ENCODE measurements around the gene PRMT1. TPM values are rescaled to one million over a fixed set of nuclear protein-coding genes. Genes with fewer than 3 reads are reported as not detected.

The PRMT1 gene
- total and polyA plus RNA-seq, 9 of the 15 experiments (the other 6 are each of a cell fraction or from before 2014, with no cell fraction given): 13.3 to 464 (median 326) TPM

GRCh38 chr19:49641688-49642491 lies 35.2 kb upstream of the PRMT1 start, which contains the start of gene SCAF1 (continued):
- peak; percentile 73 for TF ChIP-seq MEIS2 (IDR thresholded peaks at IDR 0.05; ENCODE audit: partially characterized antibody)
- TF ChIP-seq ZNF583 (CRISPR knock-in tag; IDR thresholded peaks at IDR 0.05): peak; percentile 82; the same call in 1 of the 2 replicates
- no peak for TF ChIP-seq NEUROD1 (IDR thresholded peaks at IDR 0.05; ENCODE audit: borderline replicate concordance, low read depth, low read length, partially characterized antibody)
- TF ChIP-seq ETS2 (tag; IDR thresholded peaks at IDR 0.05; ENCODE audit: borderline replicate concordance, poor library complexity, severe bottlenecking): no peak
- no peak for TF ChIP-seq KLF16 (IDR thresholded peaks at IDR 0.05)
- no peak for TF ChIP-seq ZNF699 (CRISPR knock-in tag; IDR thresholded peaks at IDR 0.05; ENCODE audit: insufficient replicate concordance)
- TF ChIP-seq MECOM (CRISPR knock-in tag; IDR thresholded peaks at IDR 0.05): no peak
- TF ChIP-seq CREB3 (tag; conservative IDR thresholded peaks at IDR 0.05; ENCODE audit: low read depth): no peak
- no peak for TF ChIP-seq NCOA6 (IDR thresholded peaks at IDR 0.05)
- TF ChIP-seq ZNF311 (CRISPR knock-in tag; IDR thresholded peaks at IDR 0.05): no peak
- TF ChIP-seq AFF1 (IDR thresholded peaks at IDR 0.05; ENCODE audit: low read depth in 1 of 2, partially characterized antibody in 2 of 2): peak in 1 of 2 experiments; percentile 98
- TF ChIP-seq C11orf30 (IDR thresholded peaks at IDR 0.05; ENCODE audit: low read depth): peak; percentile 52
- no peak for TF ChIP-seq DEAF1 (CRISPR knock-in tag; IDR thresholded peaks at IDR 0.05)
- no peak for TF ChIP-seq SRSF9 (IDR thresholded peaks at IDR 0.05; ENCODE audit: borderline replicate concordance, low read depth, low read length)
- TF ChIP-seq ARHGAP35 (IDR thresholded peaks at IDR 0.05; ENCODE audit: partially characterized antibody): no peak
- no peak for TF ChIP-seq SMAD1 (IDR thresholded peaks at IDR 0.05; ENCODE audit: low read depth, low read length, partially characterized antibody)
- no peak for TF ChIP-seq IRF9 (tag; IDR thresholded peaks at IDR 0.05)
- TF ChIP-seq SPI1 (IDR thresholded peaks at IDR 0.05; ENCODE audit: borderline replicate concordance, low read depth, low read length): no peak
